ENCODE measurements around the gene CHD5.

CHD5 gene

DNA sequence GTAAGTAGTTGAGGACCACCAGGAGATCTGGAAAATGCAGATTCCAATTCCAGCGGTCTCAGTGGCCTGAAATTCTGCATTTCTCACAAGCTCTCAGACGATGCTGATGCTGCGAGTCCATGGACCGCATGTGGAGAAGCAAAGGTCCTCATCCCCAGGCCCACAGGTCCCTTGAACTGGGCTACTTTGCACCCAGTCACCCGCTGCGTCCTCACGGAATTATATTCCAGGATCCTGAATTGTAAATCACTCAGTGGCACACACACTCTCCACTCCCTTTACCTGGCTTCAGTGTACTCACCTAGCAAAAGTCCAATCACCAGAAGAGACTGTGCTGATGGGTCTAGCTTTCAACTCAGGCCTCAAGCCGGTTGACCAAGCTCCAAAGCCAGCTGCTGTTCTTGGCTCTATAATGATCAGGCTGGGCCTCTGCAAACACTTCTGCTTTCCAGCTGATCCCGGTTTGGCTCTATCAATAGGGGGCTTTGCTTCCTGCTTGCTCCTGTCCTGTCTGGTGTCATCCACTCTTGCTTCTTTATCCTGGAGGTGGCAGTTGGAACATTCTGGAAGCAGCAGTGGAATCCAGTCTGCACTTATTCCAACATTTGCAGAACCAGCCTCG lies 20.2 kb upstream of the CHD5 start:
- DNase-seq (ENCODE audit: low read depth): no peak

DNA sequence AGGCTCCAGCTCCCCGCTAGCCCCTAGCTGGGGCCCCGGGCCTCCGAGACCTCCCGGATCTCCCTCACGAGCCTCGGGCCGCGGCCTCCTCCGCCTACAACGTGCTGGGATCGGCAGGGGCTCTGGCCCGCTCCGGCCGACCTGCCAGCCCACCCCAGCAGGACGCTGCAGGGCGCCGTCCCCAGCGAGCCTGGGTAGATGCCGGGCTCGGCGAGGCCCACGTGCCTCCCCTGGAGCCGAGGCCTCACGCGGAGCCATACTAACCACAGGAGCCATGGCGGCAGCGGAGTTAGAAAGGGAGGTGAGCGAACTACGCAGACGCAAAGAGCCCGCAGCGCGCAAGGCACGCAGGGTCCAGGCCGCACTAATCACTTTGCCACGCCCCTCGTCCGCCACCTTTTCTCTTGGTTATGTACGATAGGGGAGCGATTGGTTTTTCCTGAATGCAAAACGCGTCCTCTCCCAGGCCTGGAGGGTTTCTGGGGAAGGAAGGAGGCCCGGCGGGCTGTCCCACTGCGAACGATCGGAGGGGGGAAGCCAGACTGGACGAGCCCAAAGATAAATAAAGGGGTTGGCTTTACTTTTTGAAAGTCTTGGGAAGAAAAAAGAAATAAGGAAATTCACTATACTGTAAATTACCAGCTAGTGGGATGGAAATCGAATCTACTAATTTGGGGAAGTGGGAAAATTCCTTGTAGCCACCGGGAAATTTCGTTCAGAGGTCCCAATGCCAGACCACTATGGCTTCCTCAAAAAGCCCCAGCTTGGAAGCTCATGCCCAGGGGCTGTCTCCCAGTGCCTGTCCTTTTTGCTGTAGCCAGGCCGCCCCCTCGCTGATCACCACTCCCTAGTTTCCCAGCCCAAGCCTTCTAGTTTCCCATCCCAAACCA lies 19.4 kb upstream of the CHD5 start, which contains the start of gene RPL22:
TSS of gene RPL22 (minus strand) at position 298 of the 890 bp plus-strand sequence. CDS start at position 276, 22 bp downstream.
- DNase-seq (ENCODE audit: low read depth): peak; percentile 98

DNA sequence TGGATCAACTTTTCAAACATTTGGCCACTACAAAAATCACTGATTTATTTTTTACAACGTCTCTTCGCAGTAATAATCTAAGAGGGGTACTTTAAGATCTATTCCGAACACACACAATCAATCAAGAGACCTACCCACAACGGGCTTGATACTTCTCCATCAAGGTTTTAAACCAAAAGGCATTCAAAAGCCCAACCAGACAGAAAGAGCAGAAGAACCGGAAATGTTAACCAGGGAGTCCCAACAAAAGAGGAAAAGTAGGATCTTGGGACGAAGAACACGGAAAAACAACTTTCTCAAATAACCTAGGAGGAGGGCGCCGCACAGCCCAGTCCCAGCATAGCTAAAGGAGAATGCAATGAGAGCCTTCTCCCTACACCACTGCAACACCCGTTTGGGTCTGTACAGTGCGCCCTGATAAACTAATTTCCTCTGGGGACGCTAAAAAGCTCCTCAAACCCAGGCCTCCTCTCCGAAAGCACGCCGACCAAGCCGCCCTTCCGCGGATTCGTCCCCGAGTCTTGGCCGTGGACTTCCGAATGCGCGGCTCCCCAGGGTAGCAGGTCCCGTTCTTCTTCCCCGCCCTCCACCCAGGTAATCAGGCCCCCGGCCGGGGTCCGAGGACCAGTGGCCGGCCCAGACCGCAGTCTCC lies 18.7 kb upstream of the CHD5 start:
- DNase-seq (ENCODE audit: low read depth): no peak

DNA sequence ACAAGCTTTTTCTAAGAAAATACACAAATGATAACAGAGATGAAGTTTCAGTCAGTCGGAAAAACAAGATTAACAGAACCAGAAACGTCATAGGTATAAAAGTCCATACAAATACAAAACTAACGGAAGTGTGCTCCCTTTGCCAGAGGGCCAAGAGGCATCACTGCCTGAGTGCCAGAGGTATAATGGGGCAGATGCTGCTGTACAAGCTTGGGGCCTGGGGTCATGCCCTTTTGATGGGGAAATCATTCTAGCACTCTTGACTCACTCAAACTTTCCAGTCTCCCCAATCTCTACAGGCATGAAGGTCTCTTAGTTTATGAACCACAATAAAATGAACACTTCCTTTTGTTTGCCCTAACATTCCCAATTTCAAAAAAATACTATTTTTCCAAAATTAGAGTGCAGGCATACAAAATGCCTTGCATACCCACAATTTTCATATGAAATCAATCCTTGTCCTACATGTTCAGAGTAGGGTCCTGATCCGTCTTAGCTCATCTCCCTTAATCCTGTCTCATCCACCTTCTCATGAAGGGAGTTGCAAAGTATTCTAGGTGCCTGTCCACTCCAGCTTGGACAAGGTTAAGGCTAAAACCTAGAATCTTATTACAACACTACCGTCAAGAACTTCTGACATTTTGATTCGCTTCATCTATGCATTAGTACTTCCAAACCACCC lies 17.8 kb upstream of the CHD5 start:
- no peak for DNase-seq (ENCODE audit: low read depth)

DNA sequence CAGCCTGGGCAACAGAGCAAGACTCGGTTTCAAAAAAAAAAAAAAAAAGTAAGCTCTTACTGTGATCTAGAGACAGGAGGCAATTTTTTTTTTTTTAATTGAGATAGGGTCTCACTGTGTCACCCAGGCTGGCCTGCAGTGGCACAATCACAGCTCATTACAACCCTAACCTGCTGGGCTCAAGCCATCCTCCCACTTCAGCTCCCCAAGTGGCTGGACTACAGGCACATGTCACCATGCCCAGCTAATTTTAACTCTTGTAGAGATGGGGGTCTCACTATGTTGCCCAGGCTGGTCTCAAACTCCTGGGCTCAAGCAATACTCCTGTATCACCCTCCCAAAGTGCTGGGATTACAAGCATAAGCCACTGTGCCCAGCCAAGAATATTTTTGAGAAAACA lies 11.8 kb upstream of the CHD5 start:
- DNase-seq (ENCODE audit: low read depth): no peak

DNA sequence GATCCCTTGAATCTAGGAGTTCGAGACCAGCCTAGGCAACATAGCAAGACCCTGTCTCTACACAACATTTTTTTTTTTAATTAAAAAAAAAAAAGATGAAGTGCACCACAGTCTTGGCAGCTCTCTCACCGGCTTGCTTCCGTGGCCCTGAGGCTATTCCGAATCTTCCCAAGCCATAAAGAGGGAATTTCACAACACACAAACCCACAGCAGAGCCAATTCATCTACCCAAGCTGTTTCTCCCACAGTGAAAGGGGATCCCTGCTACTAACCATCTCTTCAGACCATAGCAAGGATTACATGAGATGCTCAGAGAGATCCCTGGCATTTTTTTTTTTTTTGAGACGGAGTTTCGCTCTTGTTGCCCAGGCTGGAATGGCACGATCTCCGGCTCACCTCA lies 8.3 kb upstream of the CHD5 start:
- DNase-seq (ENCODE audit: low read depth): no peak

DNA sequence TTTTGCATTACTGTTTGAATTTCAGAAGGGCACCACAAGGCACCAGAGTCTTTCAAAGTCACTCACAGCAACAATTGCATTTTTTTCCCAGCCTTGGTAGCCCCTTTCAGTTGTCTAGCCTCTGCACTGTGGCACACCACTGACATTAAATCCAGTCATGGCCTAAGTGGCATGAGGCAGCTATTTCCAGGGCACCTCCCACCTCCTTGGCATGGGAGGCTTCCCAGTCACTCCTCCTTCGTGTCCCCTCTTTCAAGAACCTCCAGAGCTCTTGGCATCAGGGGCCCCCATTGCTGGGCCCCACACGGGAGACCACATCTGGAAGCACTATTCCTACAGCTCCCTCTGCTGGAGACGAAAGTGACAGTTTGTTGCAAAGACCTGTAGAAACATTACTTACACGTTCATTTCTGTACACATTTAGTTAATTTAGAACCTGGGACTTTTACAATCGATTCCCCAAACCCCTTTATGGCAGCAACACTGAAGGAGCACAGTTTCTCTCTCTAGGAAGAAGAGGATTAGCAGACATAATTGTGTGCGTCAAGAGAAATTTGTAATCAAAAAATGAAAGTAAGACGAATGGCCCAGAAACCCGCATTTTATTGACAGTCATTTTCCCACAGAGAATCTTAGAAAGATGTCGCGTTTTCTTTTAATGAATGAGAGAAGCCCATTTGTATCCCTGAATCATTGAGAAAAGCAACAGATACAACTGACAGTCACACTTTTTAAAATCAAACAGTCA lies 5.7 kb upstream of the CHD5 start:
- DNase-seq (ENCODE audit: low read depth): peak; percentile 29

DNA sequence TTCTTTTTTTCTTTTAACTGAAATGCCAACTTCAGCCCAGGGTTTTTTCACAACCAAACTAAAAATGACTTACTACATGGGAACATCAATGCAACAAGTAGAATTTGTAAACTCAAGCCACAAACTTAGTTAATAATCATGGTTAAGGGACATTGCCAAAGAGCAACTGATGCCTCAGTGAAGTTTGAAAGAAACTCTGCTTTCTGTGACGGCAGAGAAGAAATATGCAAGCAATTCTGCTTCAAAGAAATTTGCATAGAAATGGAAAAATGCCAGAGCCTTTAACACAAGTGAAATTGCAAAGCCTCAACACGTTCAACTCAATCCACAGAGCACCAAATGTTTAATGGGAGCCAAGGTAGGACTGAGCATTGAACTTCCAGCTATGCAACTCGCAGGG lies 5.0 kb upstream of the CHD5 start:
- DNase-seq (ENCODE audit: low read depth): peak; percentile 62

DNA sequence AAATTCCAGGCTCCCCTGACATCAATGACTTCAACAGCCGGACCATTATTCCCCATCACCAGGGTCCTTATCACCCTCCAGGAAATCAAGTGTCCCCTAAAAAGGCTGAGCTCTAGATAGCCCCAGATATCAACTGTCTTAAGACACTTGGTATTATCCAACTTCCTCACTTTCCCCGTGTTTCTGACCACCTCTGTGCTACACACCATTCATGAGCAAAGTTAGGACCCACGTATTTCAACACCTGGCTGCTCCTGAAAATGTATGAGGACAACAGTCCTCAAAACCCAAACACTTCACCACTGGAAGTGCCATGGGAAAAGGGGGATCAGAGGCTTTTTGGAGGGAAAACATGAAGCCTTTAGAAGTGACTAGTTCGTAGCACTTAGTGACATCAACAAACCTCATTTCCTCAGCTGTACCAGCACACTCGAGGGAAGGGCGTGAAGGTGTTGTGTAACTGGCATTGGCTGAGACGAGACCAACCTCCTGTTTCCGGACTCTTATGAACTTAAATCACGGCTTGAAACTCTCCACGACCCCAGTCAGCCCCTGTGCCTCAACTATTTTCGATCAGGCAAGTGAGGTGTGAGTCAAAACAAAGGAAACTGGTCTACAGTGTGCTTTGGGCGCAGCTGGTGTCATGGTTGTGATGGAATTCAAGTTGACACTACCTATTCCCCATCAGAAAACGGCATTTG lies 4.1 kb upstream of the CHD5 start:
- DNase-seq (ENCODE audit: low read depth): no peak

DNA sequence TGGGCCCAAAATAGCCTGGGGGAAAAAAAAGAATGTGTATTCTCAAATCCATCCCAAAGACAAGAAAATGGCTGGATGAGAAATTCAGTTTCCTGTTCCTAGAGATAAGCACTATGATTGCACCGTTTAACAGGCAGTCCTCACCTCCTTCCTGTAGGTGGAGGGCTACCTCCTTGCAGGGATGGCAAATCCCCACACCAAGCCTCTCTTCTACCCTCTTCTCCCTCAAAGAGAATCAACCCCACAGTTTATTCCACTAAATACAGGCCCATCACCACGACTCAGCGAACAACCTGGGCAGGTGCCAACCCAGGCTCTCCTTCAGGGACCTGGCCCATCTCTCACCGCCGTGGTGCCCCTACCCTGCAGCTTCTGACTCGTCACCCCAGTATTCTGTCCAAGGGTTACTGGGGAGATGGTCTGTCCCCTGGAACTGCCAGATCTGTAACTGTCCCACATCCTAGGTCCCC lies 3.4 kb upstream of the CHD5 start:
- DNase-seq (ENCODE audit: low read depth): no peak

DNA sequence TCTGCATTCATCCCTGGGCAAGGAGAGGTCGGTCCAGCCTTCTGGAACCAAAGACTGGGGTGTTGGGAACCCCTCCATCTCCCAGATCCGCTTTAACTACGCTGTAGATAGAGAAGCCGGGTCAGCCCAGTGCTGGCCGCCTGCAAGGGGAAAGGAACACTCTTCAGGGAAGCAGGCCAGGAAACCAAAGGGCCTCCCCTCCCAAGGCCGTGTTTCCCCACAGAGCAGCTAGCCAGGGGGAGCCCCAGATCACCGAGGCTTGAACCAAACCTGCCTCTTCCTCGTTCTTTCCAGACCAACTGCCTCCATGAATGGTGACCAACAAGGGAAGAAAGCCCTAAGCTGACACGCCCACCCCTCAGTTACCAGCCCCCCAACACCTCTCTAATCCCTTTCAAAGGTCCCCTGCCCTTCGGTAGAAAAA lies 1.2 kb upstream of the CHD5 start:
- no peak for DNase-seq (ENCODE audit: low read depth)

DNA sequence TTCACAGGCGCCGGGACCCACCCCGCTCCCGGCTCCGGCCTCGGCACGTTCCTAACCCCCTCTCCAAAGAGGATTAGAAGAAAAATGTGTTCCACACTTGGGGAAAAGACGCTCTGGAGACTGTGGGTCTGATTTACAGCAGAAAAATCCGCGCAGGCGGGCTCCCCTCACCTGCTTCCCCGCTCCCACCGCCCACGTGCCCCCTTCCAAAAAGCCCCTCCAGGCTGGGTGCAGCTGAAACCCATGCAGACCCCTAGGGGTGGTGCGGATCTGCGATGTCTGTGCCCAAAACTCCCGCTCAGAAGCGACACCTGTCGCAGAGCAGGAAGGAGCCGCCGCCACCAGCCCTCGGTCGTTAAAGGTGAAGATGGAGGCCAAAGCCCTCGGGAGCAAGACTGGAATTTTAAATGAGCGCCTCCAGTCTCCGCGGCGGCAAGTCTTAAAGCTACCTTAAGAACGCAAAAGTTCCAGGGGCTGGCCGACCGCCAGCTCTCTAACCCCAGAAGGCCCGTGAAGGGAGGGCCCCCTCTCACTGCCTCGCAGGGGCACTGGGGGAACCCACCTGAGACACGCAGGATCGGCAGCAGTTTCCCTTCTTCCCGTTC lies 688 bp upstream of the CHD5 start:
- DNase-seq (ENCODE audit: low read depth): no peak

DNA sequence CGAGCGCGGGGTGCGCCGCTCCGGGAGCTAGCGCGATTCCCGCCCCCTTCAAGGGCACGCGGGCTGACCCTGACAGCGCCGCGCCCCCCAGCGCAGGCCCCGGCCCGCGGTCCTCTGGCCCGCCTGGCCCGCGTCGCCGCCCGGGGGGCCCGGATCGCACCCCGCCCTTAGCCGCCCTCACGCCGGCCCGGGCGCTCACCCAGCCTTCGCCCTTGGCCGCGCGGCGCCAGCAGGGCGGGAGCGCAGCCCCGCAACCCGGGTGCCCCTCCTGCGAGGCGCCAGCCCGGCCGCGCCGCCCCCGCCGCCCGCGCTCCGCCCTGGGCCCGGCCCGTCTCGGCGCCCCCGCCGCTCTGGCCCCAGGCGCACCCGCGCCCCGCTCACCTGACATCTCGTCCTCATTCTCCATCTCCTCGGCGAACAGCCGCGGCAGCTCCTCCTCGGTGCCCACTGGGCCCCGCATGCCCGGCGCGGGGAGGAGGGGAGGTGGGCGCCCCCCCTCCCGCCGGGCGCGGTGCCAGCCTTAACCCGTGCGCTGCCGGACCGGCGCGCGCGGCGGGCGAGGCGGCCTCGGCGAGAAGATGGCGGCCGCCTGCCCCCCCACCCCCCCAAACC lies 451 bp downstream of the CHD5 start:
- DNase-seq (ENCODE audit: low read depth): no peak

DNA sequence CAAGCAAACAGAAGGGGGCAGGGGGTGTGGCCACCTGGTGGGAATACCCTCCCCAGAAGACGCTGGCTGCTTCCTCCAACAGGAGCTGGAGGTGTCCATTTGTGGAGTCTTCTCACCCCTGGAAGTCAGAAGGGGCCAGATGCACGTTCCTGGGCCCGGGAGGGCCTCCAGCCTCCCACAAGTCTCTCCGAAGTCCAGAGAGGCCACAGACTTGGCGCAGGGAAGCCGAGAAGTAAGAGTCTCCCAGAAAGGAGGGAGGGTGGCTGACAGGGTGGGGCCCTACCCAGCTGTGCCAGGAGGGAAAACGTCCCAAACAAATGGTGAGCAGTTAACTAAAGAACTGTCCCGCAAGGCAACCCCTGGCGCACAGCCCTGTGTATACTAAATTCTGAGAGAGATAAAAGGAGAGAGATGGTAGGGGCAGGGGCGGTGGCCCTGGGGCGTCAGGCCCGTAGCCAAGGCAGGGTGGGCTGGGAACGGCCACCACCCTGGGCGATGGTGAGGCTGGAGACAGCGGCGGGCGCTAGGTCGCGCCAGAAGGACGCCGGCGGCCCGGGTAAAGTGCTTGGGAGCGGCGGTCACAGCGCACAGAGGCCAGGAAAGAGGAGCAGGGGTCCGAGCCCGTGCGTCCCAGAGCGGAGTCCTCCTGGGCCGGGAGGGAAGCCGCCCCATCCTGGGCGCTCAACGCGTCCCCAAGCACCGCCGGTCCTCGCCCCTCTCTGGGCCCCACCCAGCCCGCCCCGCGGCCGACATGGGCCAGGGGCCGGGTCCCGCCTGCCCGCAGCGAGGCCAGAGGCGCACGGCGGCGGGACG lies 1.2 kb downstream of the CHD5 start:
- no peak for DNase-seq (ENCODE audit: low read depth)

DNA sequence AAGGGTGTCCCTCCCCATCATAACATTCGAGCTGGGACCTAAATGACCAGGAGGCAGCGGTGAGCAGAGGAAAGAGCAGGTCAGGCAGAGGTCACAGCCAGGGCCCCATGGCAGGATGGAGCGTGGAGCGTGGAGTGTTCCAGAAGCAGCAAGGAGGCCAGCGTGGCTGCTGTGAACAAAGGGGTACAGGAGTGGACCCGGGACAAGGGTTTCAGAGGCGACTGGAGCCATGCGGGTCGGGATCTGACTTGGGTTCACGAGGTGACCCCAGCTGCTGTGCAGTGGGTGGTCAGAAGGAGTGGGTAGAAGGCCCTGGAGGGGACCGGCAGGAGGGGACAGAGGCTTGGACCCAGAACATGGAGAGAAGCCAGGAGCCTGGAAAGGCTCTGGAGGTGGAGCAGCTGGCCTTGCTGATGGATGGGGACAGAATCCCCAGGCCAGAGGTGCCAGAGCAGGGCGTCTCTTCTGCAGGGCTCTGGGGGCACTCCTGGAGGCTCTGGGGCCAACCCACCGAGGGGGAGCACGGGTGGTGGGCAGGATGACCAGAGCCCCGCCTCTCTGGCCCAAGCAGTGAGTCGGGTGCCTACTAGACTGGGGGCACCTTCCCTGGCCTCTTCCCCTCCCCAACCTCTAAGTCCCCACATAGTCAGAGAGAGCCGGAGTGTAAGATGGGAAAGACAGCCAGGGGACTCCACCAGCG lies 2.3 kb downstream of the CHD5 start:
- no peak for DNase-seq (ENCODE audit: low read depth)

DNA sequence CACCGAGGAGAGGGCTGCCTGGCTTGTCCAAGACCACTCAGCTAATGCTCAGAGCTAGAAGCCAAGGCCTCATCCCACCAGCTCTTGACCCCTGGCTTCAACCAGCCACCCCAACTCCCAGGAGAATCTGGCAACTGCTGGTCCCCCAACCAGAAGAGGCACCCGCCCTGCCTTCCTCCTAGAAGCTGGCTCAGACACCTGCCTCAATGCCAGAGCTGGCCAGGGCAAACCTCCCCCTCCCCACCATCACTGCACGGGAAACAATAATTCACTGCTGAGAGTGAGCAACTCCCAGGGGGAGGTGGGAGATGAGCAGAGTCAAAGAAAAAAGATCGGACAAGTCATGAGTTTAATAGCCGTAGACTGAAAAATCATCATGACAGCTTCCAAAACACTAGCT lies 3.3 kb downstream of the CHD5 start:
- no peak for DNase-seq (ENCODE audit: low read depth)

DNA sequence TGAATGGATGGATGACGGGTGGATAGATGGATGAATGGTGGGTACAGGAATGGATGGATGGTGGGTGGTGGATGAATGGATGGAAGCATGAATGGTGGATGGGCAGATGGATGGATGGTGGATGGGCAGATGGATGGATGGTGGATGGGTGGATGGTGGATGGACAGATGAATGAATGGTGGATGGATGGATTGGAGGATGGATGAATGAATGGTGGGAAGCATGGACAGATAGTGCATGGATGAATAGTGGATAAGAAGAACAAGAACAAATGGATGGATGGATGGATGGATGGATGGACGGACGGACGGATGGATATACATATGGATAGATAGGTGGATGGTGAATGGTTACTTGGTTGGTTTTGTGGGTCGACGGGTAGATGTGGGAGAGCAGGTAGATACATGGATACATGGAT lies 4.7 kb downstream of the CHD5 start:
- DNase-seq (ENCODE audit: low read depth): no peak

DNA sequence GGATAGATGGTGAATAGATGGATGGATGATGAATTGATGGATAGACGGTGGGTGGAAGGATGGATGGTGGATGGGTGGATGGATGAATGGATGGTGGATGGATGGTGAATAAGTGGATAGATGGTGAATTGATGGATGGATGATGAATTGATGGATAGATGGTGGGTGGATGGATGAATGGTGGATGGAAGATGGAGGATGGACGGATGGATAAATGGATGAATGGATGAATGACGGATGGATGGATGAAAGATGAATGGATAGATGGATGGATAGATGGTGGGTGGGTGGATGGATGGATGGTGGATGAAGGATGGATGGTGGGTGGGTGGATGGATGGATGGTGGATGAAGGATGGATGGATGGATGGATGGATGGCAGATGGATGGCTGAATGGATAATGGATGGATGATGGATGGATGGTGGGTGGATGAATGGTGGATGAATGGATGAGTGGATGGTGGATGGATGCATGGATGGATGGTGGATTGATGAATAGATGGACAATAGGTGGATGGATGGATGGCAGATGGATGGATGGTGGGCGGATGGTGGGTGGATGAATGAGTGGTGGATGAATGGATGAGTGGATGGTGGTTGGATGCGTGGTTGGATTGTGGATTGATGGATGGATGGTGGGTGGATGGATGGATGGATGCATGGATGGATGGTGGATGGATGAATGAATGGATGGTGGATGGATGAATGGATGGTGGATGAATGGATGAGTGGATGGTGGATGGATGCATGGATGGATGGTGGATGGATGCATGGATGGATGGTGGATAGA lies 5.3 kb downstream of the CHD5 start:
- DNase-seq (ENCODE audit: low read depth): no peak
